ENCODE results near the gene ARHGEF11.

ARHGEF11 gene

GRCh38 chr1:156998840-156999500 lies 46.6 kb downstream of the ARHGEF11 start:
- no peak for DNase-seq

- no peak for DNase-seq
These were observed 47.2 kb downstream of the ARHGEF11 start for GRCh38 chr1:156998301-156998700.

- DNase-seq: no peak
These were observed 50.1 kb downstream of the ARHGEF11 start for GRCh38 chr1:156995412-156995811.

GRCh38 chr1:156994277-156994676 lies 51.3 kb downstream of the ARHGEF11 start:
- DNase-seq: no peak

GRCh38 chr1:156993426-156994147 lies 52.0 kb downstream of the ARHGEF11 start:
- no peak for DNase-seq

- DNase-seq: no peak
These were observed 53.3 kb downstream of the ARHGEF11 start for GRCh38 chr1:156992215-156992614.

GRCh38 chr1:156987715-156988114 lies 57.8 kb downstream of the ARHGEF11 start:
- no peak for DNase-seq

- no peak for DNase-seq
These were observed 65.0 kb downstream of the ARHGEF11 start for GRCh38 chr1:156980551-156980950.

- DNase-seq: no peak
These were observed 70.5 kb downstream of the ARHGEF11 start for GRCh38 chr1:156975084-156975483.

- no peak for DNase-seq
These were observed 72.1 kb downstream of the ARHGEF11 start for GRCh38 chr1:156973417-156973816.

GRCh38 chr1:156970017-156970416 lies 75.5 kb downstream of the ARHGEF11 start:
- no peak for DNase-seq

- DNase-seq: no peak
These were observed 76.0 kb downstream of the ARHGEF11 start for GRCh38 chr1:156969496-156969895.

- DNase-seq: no peak
These were observed 81.1 kb downstream of the ARHGEF11 start for GRCh38 chr1:156964441-156964840.

- DNase-seq: peak; percentile 50
These were observed 81.9 kb downstream of the ARHGEF11 start for GRCh38 chr1:156963621-156964020.

- DNase-seq: peak; percentile 65
These were observed 83.8 kb downstream of the ARHGEF11 start for GRCh38 chr1:156961709-156962108.

- DNase-seq: no peak
These were observed 85.6 kb downstream of the ARHGEF11 start for GRCh38 chr1:156959925-156960324.

GRCh38 chr1:156959414-156959813 lies 86.1 kb downstream of the ARHGEF11 start:
- no peak for DNase-seq

GRCh38 chr1:156958247-156958714 lies 87.3 kb downstream of the ARHGEF11 start:
- DNase-seq: no peak

GRCh38 chr1:156957634-156958033 lies 87.9 kb downstream of the ARHGEF11 start:
- no peak for DNase-seq

GRCh38 chr1:156956333-156956732 lies 89.2 kb downstream of the ARHGEF11 start:
- no peak for DNase-seq

GRCh38 chr1:156953571-156953970 lies 92.0 kb downstream of the ARHGEF11 start:
- no peak for DNase-seq

GRCh38 chr1:156951371-156951770 lies 94.2 kb downstream of the ARHGEF11 start:
- no peak for DNase-seq

GRCh38 chr1:156949127-156949526 lies 96.4 kb downstream of the ARHGEF11 start:
- no peak for DNase-seq

- DNase-seq: no peak
These were observed 96.8 kb downstream of the ARHGEF11 start for GRCh38 chr1:156948708-156949107.

All from activated CD4-positive, alpha-beta T cell treated with anti-CD3 and anti-CD28 coated beads for 48 hours (primary cell).